OCI-LY7 (cell line): ENCODE data around the gene MIB1.

Experiments
- CTCF ChIP-seq: fragments of 200-600 bp; sonication (generic); conservative IDR thresholded peaks from 2 replicates; pipeline ENCODE4 v1.5.1; 2014; ENCODE audit warnings: mild to moderate bottlenecking, antibody characterized with exemption, low read length, moderate library complexity, mixed read lengths
- EZH2phosphoT487 ChIP-seq: fragments of 200-600 bp; sonication (generic); IDR thresholded peaks from 2 replicates; pipeline ENCODE4 v1.6.1; 2018; ENCODE audit warnings: low read depth, borderline replicate concordance, mild to moderate bottlenecking, mixed run types, antibody characterized with exemption, low read length, moderate library complexity, mixed read lengths

- TF ChIP-seq CTCF (no peak), EZH2phosphoT487 (no peak)
Observed at GRCh38 chr18:21864386-21864785, 123.8 kb downstream of the MIB1 start.
